Measurements from ENCODE around the gene GAS7.

DNA sequence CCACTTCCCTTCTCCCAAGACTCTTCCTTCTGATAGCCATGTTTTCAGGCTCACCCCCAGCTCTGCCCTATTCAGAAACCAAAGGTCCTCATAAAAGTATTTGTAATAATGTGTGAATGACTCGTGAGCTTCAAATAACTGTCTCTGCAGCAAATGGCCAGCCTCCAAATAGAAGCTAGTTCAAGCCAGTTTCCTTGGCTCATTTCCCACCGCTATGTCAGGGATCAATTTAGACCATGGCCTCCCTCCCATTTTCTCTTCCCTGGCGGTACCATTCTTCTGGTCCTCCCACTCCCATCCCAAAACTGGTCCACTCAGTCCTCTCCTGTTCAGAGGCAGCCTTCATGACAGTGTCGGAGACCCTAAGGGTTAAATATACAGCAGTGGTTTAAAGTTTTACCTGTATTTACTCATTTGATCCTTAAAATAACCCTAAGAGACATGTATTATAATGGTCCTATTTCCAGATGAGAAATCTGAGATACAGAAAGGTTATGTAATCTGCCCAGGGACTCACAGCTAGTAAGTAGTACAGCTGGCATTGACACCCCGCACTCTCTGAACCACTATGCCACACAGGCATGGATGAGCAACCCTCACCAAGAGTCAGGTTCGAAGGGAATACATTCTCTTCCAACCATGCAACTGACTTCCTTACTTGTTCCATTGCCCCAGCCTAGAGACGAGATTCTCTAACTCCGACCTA lies 42.9 kb downstream of the GAS7 start:
- TF ChIP-seq POLR2A (IDR thresholded peaks at IDR 0.05) (no peak), CTCF (IDR thresholded peaks at IDR 0.05) (no peak), EP300 (IDR thresholded peaks at IDR 0.05) (no peak)
